OCI-LY1 (cell line): ENCODE results near the gene MICAL2.

ENCODE experiments used
- H2AFZ ChIP-seq: fragments of 200-600 bp; sonication (generic), shearing (Covaris generic); 2 replicates; pipeline ENCODE4 v1.6.0; 2014; ENCODE audit warnings: antibody characterized with exemption, mild to moderate bottlenecking, low read length
- H3F3A ChIP-seq: fragments of 200-600 bp; sonication (generic), shearing (Covaris generic); 2 replicates; pipeline ENCODE4 v1.6.0; 2014; ENCODE audit warnings: mild to moderate bottlenecking, antibody characterized with exemption, low read length, moderate library complexity; ENCODE audit not compliant: insufficient read depth
- H3K27ac ChIP-seq: fragments of 200-600 bp; sonication (generic); 2 replicates; pipeline ENCODE4 v1.5.1; 2014; ENCODE audit warnings: low read length, mixed run types, mild to moderate bottlenecking, low read depth; ENCODE audit not compliant: poor library complexity, severe bottlenecking
- H3K27me3 ChIP-seq: fragments of 200-600 bp; sonication (generic); 2 replicates; pipeline ENCODE4 v1.6.0; 2014; ENCODE audit warnings: antibody characterized with exemption, mild to moderate bottlenecking, low read length, moderate library complexity; ENCODE audit not compliant: insufficient read depth
- H3K36me3 ChIP-seq: fragments of 200-600 bp; sonication (generic); 2 replicates; pipeline ENCODE4 v1.6.1; 2014; ENCODE audit warnings: mild to moderate bottlenecking, antibody characterized with exemption, low read length, moderate library complexity, mixed read lengths; ENCODE audit not compliant: insufficient read depth
- H3K4me1 ChIP-seq: fragments of 200-600 bp; sonication (generic); 2 replicates; pipeline ENCODE4 v1.5.1; 2014; ENCODE audit warnings: mild to moderate bottlenecking, low read length, moderate library complexity; ENCODE audit not compliant: insufficient read depth, severe bottlenecking
- H3K4me2 ChIP-seq: fragments of 200-600 bp; sonication (generic), shearing (Covaris generic); 2 replicates; pipeline ENCODE4 v1.6.1; 2014; ENCODE audit warnings: low read length
- H3K4me3 ChIP-seq: fragments of 200-600 bp; sonication (generic); 2 replicates; pipeline ENCODE4 v1.5.1; 2014; ENCODE audit warnings: low read length, low read depth, mild to moderate bottlenecking, mixed read lengths; ENCODE audit not compliant: poor library complexity, severe bottlenecking
- H3K79me2 ChIP-seq: fragments of 200-600 bp; shearing (Covaris generic); 2 replicates; pipeline ENCODE4 v1.6.1; 2016; ENCODE audit warnings: mixed run types, low read length, mixed read lengths; ENCODE audit not compliant: insufficient read depth
- H3K9ac ChIP-seq: fragments of 200-600 bp; sonication (generic), shearing (Covaris generic); 2 replicates; pipeline ENCODE4 v1.6.1; 2014; ENCODE audit warnings: mild to moderate bottlenecking, low read length, mixed read lengths
- H3K9me2 ChIP-seq: fragments of 200-600 bp; sonication (generic), shearing (Covaris generic); 2 replicates; pipeline ENCODE4 v1.6.1; 2014; ENCODE audit warnings: low read depth, mild to moderate bottlenecking, low read length, mixed read lengths
- H3K9me3 ChIP-seq: fragments of 200-600 bp; shearing (Covaris generic); 2 replicates; pipeline ENCODE4 v1.6.1; 2014; ENCODE audit warnings: low read length, mixed read lengths
- H4K20me1 ChIP-seq: fragments of 200-600 bp; sonication (generic), shearing (Covaris generic); 2 replicates; pipeline ENCODE4 v1.6.0; 2016; ENCODE audit warnings: mild to moderate bottlenecking, low read length; ENCODE audit not compliant: insufficient read depth
- CTCF ChIP-seq: fragments of 200-600 bp; sonication (generic), shearing (Covaris generic); IDR thresholded peaks from 2 replicates; pipeline ENCODE4 v1.5.1; 2017; ENCODE audit warnings: mild to moderate bottlenecking, antibody characterized with exemption, low read length, moderate library complexity, mixed read lengths
- EZH2 ChIP-seq: fragments of 200-600 bp; sonication (generic), shearing (Covaris generic); IDR thresholded peaks from 2 replicates; pipeline ENCODE4 v1.8.0; 2017; ENCODE audit warnings: borderline replicate concordance, mixed run types, mild to moderate bottlenecking, antibody characterized with exemption, low read length, moderate library complexity, mixed read lengths

Gene MICAL2

GRCh38 chr11:12261551-12261950, 151.2 kb downstream of the MICAL2 start:
- Histone ChIP-seq H3K9ac (no peak overlapping the region), H3K4me1 (no peaks in the 10 kb centered on the region), H3K9me2 (no peaks in the 10 kb centered on the region), H3K36me3 (no peaks in the 10 kb centered on the region), H4K20me1 (no peaks in the 10 kb centered on the region), H3K27me3 (no peaks in the 10 kb centered on the region), H2AFZ (no peak overlapping the region), H3K27ac (no peak overlapping the region), H3K4me3 (no peak overlapping the region), H3K79me2 (no peaks in the 10 kb centered on the region), H3K9me3 (no peaks in the 10 kb centered on the region), H3K4me2 (no peak overlapping the region), H3F3A (no peaks in the 10 kb centered on the region)
- TF ChIP-seq EZH2 (no peak), CTCF (no peak)

GRCh38 chr11:12263141-12263693, 152.8 kb downstream of the MICAL2 start:
- Histone ChIP-seq H3K4me2 (no peak overlapping the region), H3F3A (no peaks in the 10 kb centered on the region), H3K4me3 (no peak overlapping the region), H4K20me1 (no peaks in the 10 kb centered on the region), H3K9me3 (no peaks in the 10 kb centered on the region), H3K9ac (no peak overlapping the region), H3K79me2 (no peaks in the 10 kb centered on the region), H3K4me1 (no peaks in the 10 kb centered on the region), H2AFZ (no peak overlapping the region), H3K36me3 (no peaks in the 10 kb centered on the region), H3K27ac (no peak overlapping the region), H3K27me3 (no peaks in the 10 kb centered on the region), H3K9me2 (no peaks in the 10 kb centered on the region)
- TF ChIP-seq CTCF = no peak
- no peak for TF ChIP-seq EZH2

- H3F3A ChIP-seq = no peaks in the 10 kb centered on the region
These were observed 154.0 kb downstream of the MICAL2 start for GRCh38 chr11:12264361-12264760.

More at GRCh38 chr11:12264361-12264760, 154.0 kb downstream of the MICAL2 start:
- H2AFZ ChIP-seq = no peak overlapping the region
- TF ChIP-seq CTCF = no peak
- TF ChIP-seq EZH2 = no peak
- no peaks in the 10 kb centered on the region for H3K9me3 ChIP-seq
- no peak overlapping the region for H3K27ac ChIP-seq
- H3K9ac ChIP-seq = no peak overlapping the region
- no peaks in the 10 kb centered on the region for H3K36me3 ChIP-seq
- no peaks in the 10 kb centered on the region for H4K20me1 ChIP-seq
- H3K9me2 ChIP-seq = no peaks in the 10 kb centered on the region
- no peaks in the 10 kb centered on the region for H3K79me2 ChIP-seq
- H3K4me1 ChIP-seq = no peaks in the 10 kb centered on the region
- H3K27me3 ChIP-seq = no peaks in the 10 kb centered on the region
- H3K4me2 ChIP-seq = no peak overlapping the region
- no peak overlapping the region for H3K4me3 ChIP-seq
